ENCODE results near the gene CXCR3.
A peak's percentile ranks its signal among the peaks of the same experiment; 100 is the strongest.

CXCR3 gene

GRCh38 chrX:71623714-71624113, 5.4 kb upstream of the CXCR3 start:
- no peaks in the 10 kb centered on the region for H3K36me3 ChIP-seq (ENCODE audit: control insufficient read depth in 1 of 2, insufficient read depth in 2 of 2, low read length in 2 of 2)
- H3K14ac ChIP-seq (ENCODE audit: low read length), result no peak overlapping the region
- H3K23ac ChIP-seq (ENCODE audit: low read length), result no peak overlapping the region
- no peak overlapping the region for H4K91ac ChIP-seq (ENCODE audit: low read depth, low read length)
- H3K18ac ChIP-seq (ENCODE audit: low read length), result no peak overlapping the region
- H3K9me3 ChIP-seq (ENCODE audit: insufficient read depth, low read depth, low read length), result no peaks in the 10 kb centered on the region
- H3K4me2 ChIP-seq (ENCODE audit: low read length), result no peak overlapping the region
- no peak overlapping the region for H2AK5ac ChIP-seq (ENCODE audit: low read length)
- no CpG with 5 or more reads among the region's 3 CpGs for WGBS (ENCODE audit: extremely low coverage, insufficient coverage, insufficient read length)
- H2BK120ac ChIP-seq (ENCODE audit: insufficient read depth, low read length, poor library complexity), result no peak overlapping the region
- H3K4me1 ChIP-seq (ENCODE audit: control insufficient read depth in 1 of 2, insufficient read depth in 2 of 2, low read length in 2 of 2), result peaks cover 0 to 7% of the 10 kb centered on the region in 2 experiments
- no peak overlapping the region for H4K12ac ChIP-seq (ENCODE audit: low read depth, low read length)
- no peak overlapping the region for H3K4ac ChIP-seq (ENCODE audit: low read depth, low read length)
- H3K9ac ChIP-seq (ENCODE audit: low read length), result no peak overlapping the region
- no peaks in the 10 kb centered on the region for H3K79me2 ChIP-seq (ENCODE audit: control insufficient read depth, insufficient read depth, low read length, poor library complexity)
- DNase-seq, result no peak
- no peaks in the 10 kb centered on the region for H3K27me3 ChIP-seq (ENCODE audit: insufficient read depth, low read length)
- H3K4me3 ChIP-seq (ENCODE audit: low read depth, low read length), result no peak overlapping the region
- no peaks in the 10 kb centered on the region for H3K79me1 ChIP-seq (ENCODE audit: low read length)
- no peak overlapping the region for H2BK5ac ChIP-seq (ENCODE audit: low read depth, low read length, poor library complexity)
- no peak overlapping the region for H3K27ac ChIP-seq (ENCODE audit: low read depth, low read length)
- H2BK12ac ChIP-seq (ENCODE audit: low read length), result no peak overlapping the region
- no peak overlapping the region for H2AFZ ChIP-seq (ENCODE audit: insufficient read depth, low read length, poor library complexity)
- no peak overlapping the region for H4K8ac ChIP-seq (ENCODE audit: low read depth, low read length)

- Histone ChIP-seq H3K79me2 (ENCODE audit: control insufficient read depth, insufficient read depth, low read length, poor library complexity) (no peaks in the 10 kb centered on the region), H4K91ac (ENCODE audit: low read depth, low read length) (peak overlapping the region; percentile 31), H3K4ac (ENCODE audit: low read depth, low read length) (no peak overlapping the region), H3K27me3 (ENCODE audit: insufficient read depth, low read length) (no peaks in the 10 kb centered on the region), H2BK12ac (ENCODE audit: low read length) (no peak overlapping the region), H3K18ac (ENCODE audit: low read length) (no peak overlapping the region), H4K12ac (ENCODE audit: low read depth, low read length) (no peak overlapping the region), H2AK5ac (ENCODE audit: low read length) (no peak overlapping the region), H3K9ac (ENCODE audit: low read length) (no peak overlapping the region), H3K4me3 (ENCODE audit: low read depth, low read length) (no peak overlapping the region), H3K4me1 (ENCODE audit: control insufficient read depth in 1 of 2, insufficient read depth in 2 of 2, low read length in 2 of 2) (peaks cover 0 to 7% of the 10 kb centered on the region in 2 experiments), H3K36me3 (ENCODE audit: control insufficient read depth in 1 of 2, insufficient read depth in 2 of 2, low read length in 2 of 2) (no peaks in the 10 kb centered on the region), H2AFZ (ENCODE audit: insufficient read depth, low read length, poor library complexity) (no peak overlapping the region), H2BK120ac (ENCODE audit: insufficient read depth, low read length, poor library complexity) (no peak overlapping the region), H3K9me3 (ENCODE audit: insufficient read depth, low read depth, low read length) (no peaks in the 10 kb centered on the region), H3K79me1 (ENCODE audit: low read length) (no peaks in the 10 kb centered on the region), H3K27ac (ENCODE audit: low read depth, low read length) (no peak overlapping the region), H3K23ac (ENCODE audit: low read length) (no peak overlapping the region), H4K8ac (ENCODE audit: low read depth, low read length) (no peak overlapping the region), H2BK5ac (ENCODE audit: low read depth, low read length, poor library complexity) (no peak overlapping the region), H3K4me2 (ENCODE audit: low read length) (no peak overlapping the region), H3K14ac (ENCODE audit: low read length) (no peak overlapping the region)
- WGBS (ENCODE audit: extremely low coverage, insufficient coverage, insufficient read length), result no CpG with 5 or more reads among the region's 13 CpGs
- DNase-seq, result no peak
These were observed 4.5 kb upstream of the CXCR3 start for GRCh38 chrX:71622576-71623450.

- H3K79me2 ChIP-seq (ENCODE audit: control insufficient read depth, insufficient read depth, low read length, poor library complexity), result no peaks in the 10 kb centered on the region
- WGBS (ENCODE audit: extremely low coverage, insufficient coverage, insufficient read length), result no CpG with 5 or more reads among the region's 9 CpGs
- no peak overlapping the region for H3K4ac ChIP-seq (ENCODE audit: low read depth, low read length)
- no peak overlapping the region for H3K9ac ChIP-seq (ENCODE audit: low read length)
- H2BK120ac ChIP-seq (ENCODE audit: insufficient read depth, low read length, poor library complexity), result no peak overlapping the region
- no peak overlapping the region for H2AK5ac ChIP-seq (ENCODE audit: low read length)
- no peak overlapping the region for H2BK5ac ChIP-seq (ENCODE audit: low read depth, low read length, poor library complexity)
- no peak overlapping the region for H3K23ac ChIP-seq (ENCODE audit: low read length)
- no peak overlapping the region for H4K12ac ChIP-seq (ENCODE audit: low read depth, low read length)
- no peak overlapping the region for H3K4me3 ChIP-seq (ENCODE audit: low read depth, low read length)
- no peak overlapping the region for H4K91ac ChIP-seq (ENCODE audit: low read depth, low read length)
- H3K36me3 ChIP-seq (ENCODE audit: control insufficient read depth in 1 of 2, insufficient read depth in 2 of 2, low read length in 2 of 2), result no peaks in the 10 kb centered on the region
- H3K18ac ChIP-seq (ENCODE audit: low read length), result no peak overlapping the region
- H3K4me2 ChIP-seq (ENCODE audit: low read length), result no peak overlapping the region
- no peak overlapping the region for H2BK12ac ChIP-seq (ENCODE audit: low read length)
- DNase-seq, result no peak
- no peaks in the 10 kb centered on the region for H3K9me3 ChIP-seq (ENCODE audit: insufficient read depth, low read depth, low read length)
- no peak overlapping the region for H2AFZ ChIP-seq (ENCODE audit: insufficient read depth, low read length, poor library complexity)
- H3K14ac ChIP-seq (ENCODE audit: low read length), result no peak overlapping the region
- no peaks in the 10 kb centered on the region for H3K79me1 ChIP-seq (ENCODE audit: low read length)
- no peak overlapping the region for H4K8ac ChIP-seq (ENCODE audit: low read depth, low read length)
- peaks cover 0 to 7% of the 10 kb centered on the region in 2 experiments for H3K4me1 ChIP-seq (ENCODE audit: control insufficient read depth in 1 of 2, insufficient read depth in 2 of 2, low read length in 2 of 2)
- H3K27ac ChIP-seq (ENCODE audit: low read depth, low read length), result no peak overlapping the region
- H3K27me3 ChIP-seq (ENCODE audit: insufficient read depth, low read length), result no peaks in the 10 kb centered on the region
These were observed 3.8 kb upstream of the CXCR3 start for GRCh38 chrX:71622032-71622575.

- Histone ChIP-seq H2BK12ac (ENCODE audit: low read length) (no peak overlapping the region), H2BK5ac (ENCODE audit: low read depth, low read length, poor library complexity) (no peak overlapping the region), H3K9ac (ENCODE audit: low read length) (no peak overlapping the region)
These were observed 3.3 kb upstream of the CXCR3 start for GRCh38 chrX:71621603-71622002.

More at GRCh38 chrX:71621603-71622002, 3.3 kb upstream of the CXCR3 start:
- Histone ChIP-seq H3K36me3 (ENCODE audit: control insufficient read depth in 1 of 2, insufficient read depth in 2 of 2, low read length in 2 of 2) (no peaks in the 10 kb centered on the region), H3K79me1 (ENCODE audit: low read length) (no peaks in the 10 kb centered on the region), H3K27me3 (ENCODE audit: insufficient read depth, low read length) (no peaks in the 10 kb centered on the region), H3K9me3 (ENCODE audit: insufficient read depth, low read depth, low read length) (no peaks in the 10 kb centered on the region), H4K8ac (ENCODE audit: low read depth, low read length) (no peak overlapping the region), H3K4me1 (ENCODE audit: control insufficient read depth in 1 of 2, insufficient read depth in 2 of 2, low read length in 2 of 2) (peaks cover 0 to 7% of the 10 kb centered on the region in 2 experiments), H2AFZ (ENCODE audit: insufficient read depth, low read length, poor library complexity) (no peak overlapping the region), H4K91ac (ENCODE audit: low read depth, low read length) (no peak overlapping the region), H3K4me2 (ENCODE audit: low read length) (no peak overlapping the region), H3K4ac (ENCODE audit: low read depth, low read length) (no peak overlapping the region), H3K14ac (ENCODE audit: low read length) (no peak overlapping the region), H4K12ac (ENCODE audit: low read depth, low read length) (no peak overlapping the region), H3K79me2 (ENCODE audit: control insufficient read depth, insufficient read depth, low read length, poor library complexity) (no peaks in the 10 kb centered on the region), H3K4me3 (ENCODE audit: low read depth, low read length) (no peak overlapping the region), H2AK5ac (ENCODE audit: low read length) (no peak overlapping the region), H3K18ac (ENCODE audit: low read length) (no peak overlapping the region), H3K23ac (ENCODE audit: low read length) (no peak overlapping the region), H3K27ac (ENCODE audit: low read depth, low read length) (no peak overlapping the region), H2BK120ac (ENCODE audit: insufficient read depth, low read length, poor library complexity) (no peak overlapping the region)
- no peak for DNase-seq
- no CpG with 5 or more reads among the region's 6 CpGs for WGBS (ENCODE audit: extremely low coverage, insufficient coverage, insufficient read length)
